ENCODE measurements around the gene CIZ1.
A peak's percentile ranks its signal among the peaks of the same experiment; 100 is the strongest.

Gene CIZ1

GRCh38 chr9:128214571-128215490, 23.5 kb upstream of the CIZ1 start:
- peak; percentile 51 for DNase-seq (ENCODE audit: low read depth)

GRCh38 chr9:128213746-128214497, 22.6 kb upstream of the CIZ1 start:
- no peak for DNase-seq (ENCODE audit: low read depth)

- no peak for DNase-seq (ENCODE audit: low read depth)
Measured at GRCh38 chr9:128211981-128212281, 20.6 kb upstream of the CIZ1 start.

DNA sequence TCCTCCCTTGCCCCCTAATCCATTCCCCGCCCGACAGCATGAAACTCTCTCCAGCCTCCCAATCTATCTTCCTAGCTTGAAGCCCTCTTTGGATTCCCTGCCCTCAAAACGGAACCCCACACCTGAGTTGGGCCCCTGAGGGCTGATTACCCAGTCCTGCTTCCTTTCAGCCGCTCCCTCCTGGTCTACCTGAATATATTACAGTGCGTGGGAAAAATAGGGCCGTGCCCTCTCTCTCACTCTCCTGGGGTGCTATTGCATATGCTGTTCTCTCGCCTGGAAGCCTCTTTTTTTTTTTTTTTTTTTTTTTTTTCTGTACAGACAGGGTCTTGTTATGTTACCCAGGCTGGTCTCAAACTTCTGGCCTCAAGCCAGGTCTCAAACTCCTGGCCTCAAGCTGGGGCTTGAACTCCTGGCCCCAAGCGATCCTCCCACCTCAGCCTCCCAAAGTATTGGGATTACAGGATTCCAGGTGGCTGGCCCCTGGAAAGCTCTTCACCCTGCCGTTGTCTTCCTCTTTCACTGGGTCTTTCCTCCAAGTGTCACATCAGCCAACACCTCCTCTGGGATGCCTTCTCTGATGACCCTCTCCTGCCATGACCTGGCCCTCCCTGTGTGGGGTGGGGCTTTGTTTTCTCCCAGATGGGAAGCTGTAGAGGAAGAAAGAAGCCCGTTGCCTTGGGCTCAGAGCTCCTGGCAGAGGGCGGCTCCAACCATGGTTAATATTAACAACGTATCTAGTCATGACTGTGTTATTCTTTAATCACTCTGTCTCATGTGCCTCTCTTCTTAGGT, 20.0 kb upstream of the CIZ1 start:
- peak; percentile 20 for DNase-seq (ENCODE audit: low read depth)

DNA sequence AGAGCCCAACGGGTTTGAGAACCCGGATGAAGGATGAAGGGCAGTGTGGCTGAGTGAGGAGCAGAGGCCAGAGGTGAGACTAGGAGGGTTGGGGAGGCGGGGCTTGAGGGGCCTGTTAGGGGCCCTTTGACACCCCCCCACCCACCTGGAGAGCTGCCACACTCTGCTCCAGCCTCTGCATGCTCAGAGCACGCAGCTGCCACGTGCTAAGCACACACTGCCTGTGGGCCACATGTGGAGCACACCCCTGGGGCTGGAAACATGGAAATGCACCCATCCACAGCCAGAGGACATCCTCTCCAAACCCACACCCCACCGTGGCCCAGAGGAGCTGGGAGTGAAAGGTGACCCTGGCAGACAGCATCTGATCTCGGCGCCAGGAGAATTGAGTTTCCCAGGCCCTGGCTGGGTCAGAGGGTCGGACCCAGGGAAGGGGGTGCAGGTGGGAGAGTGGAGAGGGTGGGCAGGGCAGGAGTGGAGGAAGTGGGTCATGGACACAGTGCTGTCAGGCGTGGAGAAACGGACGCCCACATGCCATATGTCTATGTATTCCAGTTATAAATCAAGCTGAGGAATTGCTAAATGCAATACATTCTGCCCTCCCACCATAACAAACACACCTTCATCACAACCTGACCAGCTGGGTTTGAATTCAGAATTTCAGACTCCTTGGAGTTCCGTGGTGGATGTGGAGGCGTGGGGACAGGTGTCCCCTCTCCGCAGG, 17.7 kb upstream of the CIZ1 start:
- DNase-seq (ENCODE audit: low read depth), result no peak

- DNase-seq (ENCODE audit: low read depth), result no peak
Measured at GRCh38 chr9:128208386-128208785, 17.0 kb upstream of the CIZ1 start.

- DNase-seq (ENCODE audit: low read depth), result no peak
Measured at GRCh38 chr9:128206916-128207910, 15.8 kb upstream of the CIZ1 start.

DNA sequence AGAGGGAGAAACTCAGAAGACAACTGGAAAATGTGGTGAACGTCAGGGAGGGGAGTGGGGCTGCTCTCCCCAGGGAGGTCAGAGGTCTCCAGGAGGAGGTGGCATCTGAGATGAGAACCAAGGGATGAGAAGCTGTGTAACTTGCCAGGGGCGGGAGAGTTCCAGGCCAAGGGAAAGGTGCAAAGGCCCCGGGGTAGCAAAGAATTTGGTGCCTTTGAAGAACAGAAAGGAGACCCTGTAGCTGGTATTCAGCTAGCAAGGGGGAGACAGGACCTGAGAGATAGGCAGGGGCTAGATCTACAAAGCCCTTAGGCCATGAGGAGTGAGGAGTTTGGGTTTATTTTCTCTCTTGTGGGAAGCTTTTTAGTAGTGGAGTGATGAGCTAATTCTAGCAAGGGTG, 15.1 kb upstream of the CIZ1 start:
- DNase-seq (ENCODE audit: low read depth), result no peak

- no peak for DNase-seq (ENCODE audit: low read depth)
Measured at GRCh38 chr9:128205296-128205944, 14.0 kb upstream of the CIZ1 start.

- DNase-seq (ENCODE audit: low read depth), result no peak
Measured at GRCh38 chr9:128204858-128205257, 13.5 kb upstream of the CIZ1 start.

DNA sequence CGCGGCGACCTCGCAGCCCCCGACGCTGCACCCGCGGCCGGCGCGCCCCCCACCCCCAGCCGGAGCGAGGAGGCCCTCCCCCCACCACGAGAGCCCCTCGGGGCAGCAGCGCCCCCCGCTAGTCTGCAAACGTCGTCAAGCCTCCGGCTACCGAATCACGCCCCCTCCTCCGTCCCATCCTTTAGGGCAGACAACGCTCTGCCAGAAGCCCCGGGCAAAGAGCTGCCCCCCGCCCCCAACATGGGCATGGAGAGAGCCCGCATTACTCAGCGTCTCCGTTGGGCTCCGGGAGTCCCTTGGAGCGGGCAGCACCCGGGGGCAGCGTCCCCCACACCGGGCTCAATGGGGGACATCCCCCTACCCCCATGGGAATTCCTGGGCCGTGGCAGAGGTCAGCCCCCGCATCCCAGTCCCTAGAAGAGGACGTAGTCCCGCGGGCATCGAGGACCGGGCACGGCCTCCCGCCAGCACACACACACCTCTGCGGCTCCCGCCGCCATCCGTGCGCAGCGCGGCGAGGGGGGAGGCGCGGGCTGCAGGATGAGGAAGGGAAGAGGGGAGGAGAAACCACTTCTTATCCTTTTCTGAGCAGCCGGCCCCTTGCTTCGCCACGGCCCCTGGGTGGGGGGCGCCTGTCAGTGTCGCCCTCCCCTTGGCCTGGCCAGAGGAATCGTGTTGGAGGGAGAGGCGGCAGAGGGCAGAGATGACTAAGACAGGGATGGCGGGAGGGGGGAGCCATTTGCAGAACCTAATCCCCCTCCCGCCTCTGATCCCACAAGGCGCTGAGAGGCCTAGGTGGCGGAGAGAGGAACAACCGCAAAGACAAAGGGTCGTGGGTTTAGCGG, 12.6 kb upstream of the CIZ1 start:
- peak; percentile 72 for DNase-seq (ENCODE audit: low read depth)

DNA sequence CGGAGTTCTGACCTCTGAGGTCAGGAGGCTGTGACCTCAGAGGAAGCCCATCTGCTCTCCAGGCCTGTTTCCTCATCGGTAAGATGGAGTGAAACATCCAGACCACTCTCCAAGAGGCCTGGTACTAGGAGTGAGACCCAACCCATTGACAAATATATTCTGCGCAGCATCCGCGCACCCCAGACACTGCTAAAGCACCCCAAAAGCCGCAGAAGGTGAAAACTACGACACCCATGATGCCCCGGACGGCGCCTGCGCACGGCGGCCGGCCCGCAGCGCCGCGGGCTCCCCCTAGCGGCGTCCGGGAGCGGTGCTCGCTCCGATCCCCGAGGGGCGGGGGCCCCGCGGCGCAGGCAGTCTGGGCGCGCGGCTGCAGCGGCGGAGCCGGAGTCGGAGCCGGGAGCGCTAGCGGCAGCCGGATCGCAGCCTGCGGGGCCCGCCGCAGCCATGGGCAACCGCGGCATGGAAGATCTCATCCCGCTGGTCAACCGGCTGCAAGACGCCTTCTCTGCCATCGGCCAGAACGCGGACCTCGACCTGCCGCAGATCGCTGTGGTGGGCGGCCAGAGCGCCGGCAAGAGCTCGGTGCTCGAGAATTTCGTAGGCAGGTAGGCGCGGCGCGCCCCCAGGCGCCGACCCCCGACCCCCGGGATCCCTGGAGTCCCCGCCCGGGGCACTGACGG, 11.8 kb upstream of the CIZ1 start, which contains the start of gene DNM1:
TSS of gene DNM1 (plus strand) at position 356 of the 683 bp plus-strand sequence. CDS start at position 448, 92 bp downstream.
- peak; percentile 76 for DNase-seq (ENCODE audit: low read depth)

DNA sequence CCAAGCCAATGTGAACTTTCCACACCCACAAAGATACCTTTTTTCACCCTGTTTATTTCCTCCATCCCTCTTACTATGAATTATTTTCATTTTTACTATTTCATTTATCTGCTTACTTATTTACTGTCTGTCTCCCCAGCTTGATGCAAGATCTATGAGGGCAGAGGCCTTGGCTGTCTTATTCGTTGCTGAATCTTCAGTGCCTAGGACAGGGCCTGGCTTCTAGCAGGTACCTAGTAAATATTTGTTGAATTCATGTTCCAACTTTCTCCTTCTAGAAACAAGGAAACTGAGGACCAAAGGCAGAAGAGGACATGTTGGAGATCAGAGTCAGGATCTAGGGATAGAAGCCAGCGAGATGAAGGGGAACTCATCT, 11.3 kb upstream of the CIZ1 start:
- no peak for DNase-seq (ENCODE audit: low read depth)

DNA sequence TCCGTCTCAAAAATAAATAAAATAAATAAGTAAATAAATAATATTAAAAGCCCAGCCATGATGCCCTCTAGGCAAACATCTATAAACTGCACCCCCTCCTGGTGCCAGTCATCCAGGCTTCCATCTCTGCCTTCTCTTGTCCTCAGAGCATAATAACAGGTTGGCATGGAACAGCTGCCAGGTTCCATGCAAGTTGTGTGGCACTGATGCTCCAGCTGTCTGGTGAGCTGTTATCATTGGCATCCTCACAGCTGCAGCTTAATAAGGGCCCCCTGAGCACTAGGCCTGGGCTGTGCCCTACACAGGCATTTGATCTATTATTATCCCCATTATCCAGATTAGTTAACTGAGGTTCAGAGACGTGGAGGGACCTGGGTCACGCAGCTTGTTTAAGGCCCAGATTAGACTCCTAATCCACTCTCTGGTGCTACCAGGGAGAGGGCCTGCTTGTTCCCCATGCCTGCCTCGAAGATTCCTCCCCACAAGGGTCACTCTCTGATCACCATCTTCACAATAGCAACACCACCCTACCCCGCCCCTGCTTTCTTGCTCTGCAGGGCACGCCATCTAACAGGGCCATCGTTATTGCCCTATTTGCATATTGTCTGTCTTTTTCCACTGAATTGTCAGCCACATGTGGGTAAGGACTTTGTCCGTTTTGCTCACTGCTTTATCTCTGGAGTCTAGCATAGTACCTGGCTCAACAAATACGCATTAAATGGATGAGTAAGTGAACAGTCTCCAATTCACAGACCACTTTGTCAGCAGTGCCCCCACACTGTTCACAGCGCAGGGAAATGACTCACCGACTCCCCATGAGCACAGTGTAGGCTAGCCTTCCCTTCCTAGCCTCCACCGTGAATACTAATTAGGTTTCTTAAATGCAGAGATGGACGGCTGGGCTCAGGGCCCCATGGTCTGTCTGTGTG, 10.3 kb upstream of the CIZ1 start:
- DNase-seq (ENCODE audit: low read depth), result peak; percentile 90

DNA sequence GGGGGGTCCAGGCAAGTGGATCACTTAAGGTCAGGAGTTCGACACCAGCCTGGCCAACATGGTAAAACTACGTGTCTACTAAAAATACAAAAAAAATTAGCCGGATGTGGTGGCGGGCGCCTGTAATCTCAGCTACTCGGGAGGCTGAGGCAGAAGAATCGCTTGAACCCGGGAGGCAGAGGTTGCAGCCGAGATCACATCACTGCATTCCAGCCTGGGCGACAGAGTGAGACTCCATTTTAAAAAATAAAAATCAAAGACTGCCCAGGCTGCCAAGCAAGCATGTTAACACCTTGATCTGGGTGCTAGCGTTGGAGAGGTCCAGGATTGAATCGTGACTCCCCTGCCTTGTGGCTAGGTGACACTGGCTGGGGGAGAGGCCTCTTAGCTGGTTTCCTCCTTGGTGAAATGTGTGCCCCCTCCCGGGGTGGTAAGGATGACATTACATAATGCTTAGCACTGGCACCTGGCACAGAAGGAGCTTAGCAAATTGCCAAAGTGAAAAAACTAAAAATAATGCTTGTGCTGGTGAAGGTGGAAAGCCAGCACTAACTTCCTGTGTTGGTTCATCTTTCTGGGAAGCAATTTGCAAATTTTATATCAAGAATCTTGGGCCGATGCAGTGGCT, 2.2 kb upstream of the CIZ1 start:
- no peak for DNase-seq (ENCODE audit: low read depth)

- peak; percentile 95 for DNase-seq (ENCODE audit: low read depth)
Measured at GRCh38 chr9:128192601-128193371, 1.4 kb upstream of the CIZ1 start.
